Epithelial cell of proximal tubule (primary cell): ENCODE data around the gene MYO1G. TPM values are rescaled to one million over a fixed set of nuclear protein-coding genes. Genes with fewer than 3 reads are reported as not detected.
"Not testable (repeated sequence)": the region's sequence is repeated elsewhere in the genome, so short reads cannot be mapped to it uniquely, and the experiment has no call there.

Experiments used
- DNase-seq: peaks from one replicate; pipeline ENCODE4 v3.0.0-alpha.2; 2011; ENCODE audit warnings: low read depth
- H3K4me3 ChIP-seq: 2 replicates; pipeline ENCODE4 v1.5.1; 2011; ENCODE audit warnings: low read depth, mild to moderate bottlenecking, low read length
- total RNA-seq: library from RNA; depleted of rRNA; stranded (reverse); fragments of >200 nt; gene quantifications from 2 replicates; pipeline ENCODE4 v1.2.3, GENCODE V29; 2015
- TF ChIP-seq, protein P1 (sequence below): conservative IDR thresholded peaks from 2 replicates; pipeline ENCODE4 v1.5.1; 2012; ENCODE audit warnings: low read depth, mild to moderate bottlenecking, low read length

The MYO1G gene
- total RNA-seq, 1 donor from 2014 or later, result not detected

DNA sequence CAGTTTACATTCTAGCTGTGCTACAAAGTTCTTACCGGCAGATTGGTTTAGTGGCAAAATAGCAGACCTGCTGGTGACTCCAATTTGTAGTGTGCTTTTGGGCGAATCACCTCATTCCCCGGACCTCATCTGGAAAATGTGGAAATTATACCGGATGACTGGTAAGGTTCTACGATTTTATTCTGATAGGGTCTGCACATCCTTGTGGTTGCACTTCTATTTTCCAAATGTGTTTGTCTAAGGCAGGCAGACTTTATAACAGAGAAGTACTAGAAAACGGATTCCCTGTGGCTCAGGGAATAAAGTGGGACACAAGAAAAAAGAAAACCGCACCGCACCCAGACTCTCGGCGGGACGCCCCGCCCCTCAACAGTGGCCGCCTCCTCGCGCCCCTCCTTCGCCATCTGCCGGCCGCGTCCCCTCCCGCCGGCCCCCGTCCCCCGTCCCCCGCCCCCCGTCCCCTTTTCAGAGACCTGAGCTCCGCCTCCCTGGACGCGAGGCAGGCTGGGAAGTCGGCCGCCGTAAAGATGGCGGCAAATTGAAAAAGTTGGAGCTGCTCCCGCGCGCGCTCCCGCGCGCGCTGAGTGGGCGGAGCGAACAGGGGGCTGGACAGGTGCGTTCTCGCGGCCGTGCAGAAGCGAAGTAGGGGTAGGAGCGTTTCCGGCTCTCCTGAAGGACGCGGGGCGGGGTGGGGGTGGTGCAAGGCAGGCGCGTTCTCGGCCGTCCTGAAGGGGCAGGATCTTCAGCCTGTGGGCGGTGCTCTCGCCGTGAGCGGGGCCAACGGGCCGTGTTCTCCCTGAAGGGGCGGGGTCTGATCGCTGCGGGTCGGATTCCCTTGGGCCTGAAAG lies 20.7 kb upstream of the MYO1G start:
- TF ChIP-seq, protein P1, sequence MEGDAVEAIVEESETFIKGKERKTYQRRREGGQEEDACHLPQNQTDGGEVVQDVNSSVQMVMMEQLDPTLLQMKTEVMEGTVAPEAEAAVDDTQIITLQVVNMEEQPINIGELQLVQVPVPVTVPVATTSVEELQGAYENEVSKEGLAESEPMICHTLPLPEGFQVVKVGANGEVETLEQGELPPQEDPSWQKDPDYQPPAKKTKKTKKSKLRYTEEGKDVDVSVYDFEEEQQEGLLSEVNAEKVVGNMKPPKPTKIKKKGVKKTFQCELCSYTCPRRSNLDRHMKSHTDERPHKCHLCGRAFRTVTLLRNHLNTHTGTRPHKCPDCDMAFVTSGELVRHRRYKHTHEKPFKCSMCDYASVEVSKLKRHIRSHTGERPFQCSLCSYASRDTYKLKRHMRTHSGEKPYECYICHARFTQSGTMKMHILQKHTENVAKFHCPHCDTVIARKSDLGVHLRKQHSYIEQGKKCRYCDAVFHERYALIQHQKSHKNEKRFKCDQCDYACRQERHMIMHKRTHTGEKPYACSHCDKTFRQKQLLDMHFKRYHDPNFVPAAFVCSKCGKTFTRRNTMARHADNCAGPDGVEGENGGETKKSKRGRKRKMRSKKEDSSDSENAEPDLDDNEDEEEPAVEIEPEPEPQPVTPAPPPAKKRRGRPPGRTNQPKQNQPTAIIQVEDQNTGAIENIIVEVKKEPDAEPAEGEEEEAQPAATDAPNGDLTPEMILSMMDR, result no peak
- DNase-seq, result peak; percentile 82
- peak overlapping the region; percentile 56 for H3K4me3 ChIP-seq

- no peak for DNase-seq
- TF ChIP-seq, protein P1, result no peak
- H3K4me3 ChIP-seq, result peak overlapping the region; percentile 56
Observed at GRCh38 chr7:44998153-44998871, 19.5 kb upstream of the MYO1G start.

- H3K4me3 ChIP-seq, result no peak overlapping the region
- DNase-seq, result no peak
- TF ChIP-seq, protein P1, result no peak
Observed at GRCh38 chr7:44995555-44996493, 17.0 kb upstream of the MYO1G start.

GRCh38 chr7:44994877-44995554 lies 16.2 kb upstream of the MYO1G start:
- TF ChIP-seq, protein P1, result no peak
- H3K4me3 ChIP-seq, result no peak overlapping the region
- no peak for DNase-seq

DNA sequence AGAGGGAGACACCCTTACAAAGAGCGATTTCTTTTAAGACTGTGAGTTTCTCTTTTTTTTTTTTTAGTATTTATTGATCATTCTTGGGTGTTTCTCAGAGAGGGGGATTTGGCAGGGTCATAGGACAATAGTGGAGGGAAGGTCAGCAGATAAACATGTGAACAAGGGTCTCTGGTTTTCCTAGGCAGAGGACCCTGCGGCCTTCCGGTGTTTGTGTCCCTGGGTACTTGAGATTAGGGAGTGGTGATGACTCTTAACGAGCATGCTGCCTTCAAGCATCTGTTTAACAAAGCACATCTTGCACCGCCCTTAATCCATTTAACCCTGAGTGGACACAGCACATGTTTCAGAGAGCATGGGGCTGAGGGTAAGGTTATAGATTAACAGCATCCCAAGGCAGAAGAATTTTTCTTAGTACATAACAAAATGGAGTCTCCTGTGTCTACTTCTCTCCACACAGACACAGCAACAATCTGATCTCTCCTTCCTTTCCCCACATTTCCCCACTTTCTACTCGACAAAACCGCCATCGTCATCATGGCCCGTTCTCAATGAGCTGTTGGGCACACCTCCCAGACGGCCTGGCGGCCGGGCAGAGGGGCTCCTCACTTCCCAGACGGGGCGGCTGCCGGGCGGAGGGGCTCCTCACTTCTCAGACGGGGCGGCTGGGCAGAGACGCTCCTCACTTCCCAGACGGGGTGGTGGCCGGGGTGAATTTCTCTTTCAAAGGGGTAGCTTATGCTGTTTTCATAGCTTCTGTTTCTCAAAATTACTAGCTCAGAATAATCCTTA lies 13.4 kb upstream of the MYO1G start:
- DNase-seq, H3K4me3 ChIP-seq: not testable (repeated sequence)

DNA sequence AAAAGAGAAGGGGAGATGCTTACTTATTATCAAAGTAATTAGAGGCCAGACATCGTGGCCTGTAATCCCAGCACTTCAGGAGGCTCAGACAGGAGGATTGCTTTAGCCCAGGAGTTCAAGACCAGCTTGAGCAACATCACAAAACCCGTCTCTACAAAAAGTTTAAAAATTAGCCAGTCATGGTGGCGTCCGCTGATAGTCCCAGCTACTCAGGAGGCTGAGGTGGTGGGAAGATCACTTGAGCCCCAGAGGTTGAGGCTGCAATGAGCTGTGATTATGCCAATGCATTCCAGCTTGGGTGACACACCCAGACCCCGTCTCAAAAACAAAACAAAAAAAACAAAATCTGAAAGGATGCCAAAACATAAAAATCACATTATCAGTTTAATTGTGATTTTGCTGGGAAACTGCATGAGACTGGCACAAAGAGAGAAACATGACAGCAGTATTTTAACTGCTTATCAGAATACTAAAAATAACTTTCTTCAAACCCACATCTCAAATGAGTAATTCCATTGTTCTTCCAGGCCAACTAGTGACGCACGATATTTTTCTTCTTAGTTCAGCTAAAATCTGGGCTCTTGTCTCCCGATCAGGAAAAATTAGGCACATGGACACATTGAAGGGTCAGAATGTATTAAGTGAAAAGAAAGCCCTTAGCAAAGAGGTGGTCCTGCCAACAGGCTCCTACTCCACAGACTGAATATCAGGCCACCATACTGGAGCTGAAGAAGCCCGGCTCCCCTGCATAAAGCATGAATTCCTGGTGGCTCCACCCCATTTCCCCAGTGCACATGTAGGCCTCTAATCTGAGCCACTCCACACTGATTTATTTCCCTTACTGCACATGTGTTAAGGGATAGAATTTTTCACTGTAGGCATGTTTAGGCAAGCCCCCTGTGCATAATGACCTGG lies 11.6 kb upstream of the MYO1G start:
- DNase-seq, result no peak
- TF ChIP-seq, protein P1, result no peak
- H3K4me3 ChIP-seq, result no peak overlapping the region
